ENCODE measurements around the gene CXCL16.

GRCh38 chr17:4786106-4786511, 46.4 kb upstream of the CXCL16 start, which contains the start of gene VMO1:
- TF ChIP-seq CTCF (conservative IDR thresholded peaks at IDR 0.05; ENCODE audit: low read depth, low read length) (no peak), EZH2 (IDR thresholded peaks at IDR 0.05; ENCODE audit: low read length, unreplicated experiment) (no peak), EZH2phosphoT487 (IDR thresholded peaks at IDR 0.05; ENCODE audit: borderline replicate concordance, low read length) (no peak)
